Measurements from ENCODE around the gene UBE2V1.

UBE2V1 gene

GRCh38 chr20:50052550-50053361 is 60.2 kb downstream of the UBE2V1 start:
- DNase-seq (ENCODE audit: insufficient read length, low spot score) (no peak), FAIRE-seq (no peak)
- TF ChIP-seq, protein P1, sequence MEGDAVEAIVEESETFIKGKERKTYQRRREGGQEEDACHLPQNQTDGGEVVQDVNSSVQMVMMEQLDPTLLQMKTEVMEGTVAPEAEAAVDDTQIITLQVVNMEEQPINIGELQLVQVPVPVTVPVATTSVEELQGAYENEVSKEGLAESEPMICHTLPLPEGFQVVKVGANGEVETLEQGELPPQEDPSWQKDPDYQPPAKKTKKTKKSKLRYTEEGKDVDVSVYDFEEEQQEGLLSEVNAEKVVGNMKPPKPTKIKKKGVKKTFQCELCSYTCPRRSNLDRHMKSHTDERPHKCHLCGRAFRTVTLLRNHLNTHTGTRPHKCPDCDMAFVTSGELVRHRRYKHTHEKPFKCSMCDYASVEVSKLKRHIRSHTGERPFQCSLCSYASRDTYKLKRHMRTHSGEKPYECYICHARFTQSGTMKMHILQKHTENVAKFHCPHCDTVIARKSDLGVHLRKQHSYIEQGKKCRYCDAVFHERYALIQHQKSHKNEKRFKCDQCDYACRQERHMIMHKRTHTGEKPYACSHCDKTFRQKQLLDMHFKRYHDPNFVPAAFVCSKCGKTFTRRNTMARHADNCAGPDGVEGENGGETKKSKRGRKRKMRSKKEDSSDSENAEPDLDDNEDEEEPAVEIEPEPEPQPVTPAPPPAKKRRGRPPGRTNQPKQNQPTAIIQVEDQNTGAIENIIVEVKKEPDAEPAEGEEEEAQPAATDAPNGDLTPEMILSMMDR (IDR thresholded peaks at IDR 0.05; ENCODE audit: insufficient read depth, missing control alignments), result no peak

GRCh38 chr20:50050660-50051308 is 62.2 kb downstream of the UBE2V1 start:
- no peak for DNase-seq (ENCODE audit: insufficient read length, low spot score)
- TF ChIP-seq, protein P1 (IDR thresholded peaks at IDR 0.05; ENCODE audit: insufficient read depth, missing control alignments), result no peak
- FAIRE-seq, result no peak

DNA sequence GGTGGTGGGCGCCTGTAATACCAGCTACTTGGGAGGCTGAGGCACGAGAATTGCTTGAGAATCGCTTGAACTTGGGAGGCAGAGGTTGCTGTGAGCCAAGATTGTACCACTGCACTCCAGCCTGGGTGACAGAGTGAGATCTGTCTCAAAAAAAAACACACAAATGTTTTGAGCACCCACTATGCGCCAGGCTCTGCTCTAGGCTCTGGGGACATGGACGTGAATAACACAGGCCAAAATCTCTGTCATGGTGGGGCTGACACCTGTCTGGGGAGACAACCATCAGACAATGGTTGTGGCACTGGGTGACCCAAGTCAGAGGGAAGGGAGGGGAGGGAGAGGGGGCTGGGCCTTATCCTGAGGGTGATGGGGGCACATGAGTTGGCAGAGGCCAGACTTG is 62.7 kb downstream of the UBE2V1 start:
- DNase-seq (ENCODE audit: insufficient read length, low spot score), result no peak
- FAIRE-seq, result no peak
- TF ChIP-seq, protein P1 (IDR thresholded peaks at IDR 0.05; ENCODE audit: insufficient read depth, missing control alignments), result no peak

- DNase-seq (ENCODE audit: insufficient read length, low spot score) (no peak), FAIRE-seq (no peak)
- TF ChIP-seq, protein P1 (IDR thresholded peaks at IDR 0.05; ENCODE audit: insufficient read depth, missing control alignments), result no peak
Measured at GRCh38 chr20:50049442-50050026, 63.4 kb downstream of the UBE2V1 start.

DNA sequence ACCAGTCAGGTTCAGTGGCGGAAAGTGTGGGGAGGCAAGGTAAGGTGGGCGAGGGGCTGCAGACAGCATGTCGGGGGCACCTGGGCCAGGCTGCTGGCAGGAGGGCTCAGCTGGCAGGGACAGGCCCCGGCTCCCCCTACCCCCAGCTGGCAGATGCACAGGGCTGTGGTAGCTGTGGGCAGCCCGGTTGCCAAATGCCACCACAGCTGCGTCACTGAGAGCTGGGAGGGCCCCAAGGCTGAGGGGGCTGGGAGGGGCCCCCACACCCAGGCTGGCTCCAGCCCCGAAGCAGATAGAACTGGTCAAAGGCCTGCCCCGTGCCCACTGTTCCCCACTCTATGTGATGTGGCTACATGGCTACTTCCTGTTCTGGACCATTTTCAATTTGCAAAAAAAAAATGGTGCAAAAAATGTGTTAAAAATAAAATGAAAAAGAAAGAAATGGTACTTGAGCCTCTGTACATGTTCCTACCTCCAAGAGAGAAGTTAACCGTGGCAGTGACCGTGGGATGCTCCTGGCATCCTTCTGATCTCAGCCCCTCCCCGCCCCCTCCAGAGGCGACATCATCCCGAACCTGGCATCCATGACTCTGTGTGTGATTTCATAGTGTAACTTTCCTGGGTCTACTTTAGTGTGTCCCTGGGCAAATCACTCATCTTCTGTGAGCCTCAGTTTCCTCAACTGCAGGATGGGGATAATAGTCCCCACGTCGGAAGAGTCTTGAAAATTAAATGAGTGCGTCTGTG is 64.4 kb downstream of the UBE2V1 start:
- DNase-seq (ENCODE audit: insufficient read length, low spot score), result no peak
- TF ChIP-seq, protein P1 (IDR thresholded peaks at IDR 0.05; ENCODE audit: insufficient read depth, missing control alignments), result no peak
- no peak for FAIRE-seq

GRCh38 chr20:50044353-50044960 is 68.5 kb downstream of the UBE2V1 start:
- TF ChIP-seq, protein P1 (IDR thresholded peaks at IDR 0.05; ENCODE audit: insufficient read depth, missing control alignments), result no peak
- no peak for FAIRE-seq
- no peak for DNase-seq (ENCODE audit: insufficient read length, low spot score)

All from D721Med (cell line).